K562 (cell line): ENCODE results near the gene SFXN3. TPM values are rescaled to one million over a fixed set of nuclear protein-coding genes. Genes with fewer than 3 reads are reported as not detected.

Source experiments
- CBFB ChIP-seq: sonication (generic); formaldehyde crosslinking; IDR thresholded peaks from 2 replicates; pipeline ENCODE4 v1.4.0; 2020; ENCODE audit warnings: mild to moderate bottlenecking, missing genetic modification reagents
- E2F3 ChIP-seq: fragments of 250-450 bp; sonication (Bioruptor Pico); IDR thresholded peaks from 2 replicates; pipeline ENCODE4 v1.4.0; 2020; ENCODE audit warnings: mild to moderate bottlenecking
- EGR1 ChIP-seq: fragments of 450-650 bp; conservative IDR thresholded peaks from 2 replicates; pipeline ENCODE4 v1.6.1; 2017; ENCODE audit warnings: mild to moderate bottlenecking
- ELF2 ChIP-seq: fragments of 250-450 bp; sonication (Bioruptor Pico); IDR thresholded peaks from 2 replicates; pipeline ENCODE4 v1.5.0; 2021; ENCODE audit warnings: mild to moderate bottlenecking
- GTF2F1 ChIP-seq: IDR thresholded peaks from 2 replicates; pipeline ENCODE4 v1.6.1; 2011; ENCODE audit warnings: low read depth, low read length, improper control_type of control experiment
- HDAC1 ChIP-seq, 2 experiments: fragments of 450-650 bp; IDR thresholded peaks; 2 replicates each; pipeline ENCODE4 v1.6.1; 2016 to 2017; ENCODE audit warnings: inconsistent platforms in 1 of 2, mild to moderate bottlenecking in 1 of 2, moderate library complexity in 1 of 2
- JUN ChIP-seq, 2 experiments: sonication (generic) in 1 of 2; formaldehyde crosslinking in 1 of 2; IDR thresholded peaks; 2 replicates each; pipeline versions ENCODE4 v1.6.1 to v1.8.0; 2012 to 2022; ENCODE audit warnings: borderline replicate concordance in 2 of 2, mild to moderate bottlenecking in 2 of 2, improper control_type of control experiment in 1 of 2, low read depth in 1 of 2, low read length in 1 of 2, missing genetic modification reagents in 1 of 2
- KDM1A ChIP-seq, 2 experiments: fragments of 450-650 bp; IDR thresholded peaks; 2 replicates each; pipeline ENCODE4 v1.6.1; 2016; ENCODE audit warnings: mild to moderate bottlenecking in 2 of 2
- MAFF ChIP-seq: IDR thresholded peaks from 2 replicates; pipeline ENCODE4 v1.6.1; 2012; ENCODE audit warnings: low read length, improper control_type of control experiment
- NFIX ChIP-seq: fragments of 250-450 bp; sonication (Bioruptor Pico); IDR thresholded peaks from 2 replicates; pipeline ENCODE4 v1.4.0; 2020; ENCODE audit warnings: low read depth, mild to moderate bottlenecking, moderate library complexity
- NONO ChIP-seq, 2 experiments: fragments of 200-400 bp in 1 of 2; fragments of 450-650 bp in 1 of 2; formaldehyde crosslinking in 1 of 2; IDR thresholded peaks; 2 replicates each; pipeline ENCODE4 v1.6.1; 2017; ENCODE audit warnings: low read depth in 2 of 2, mild to moderate bottlenecking in 2 of 2, moderate library complexity in 2 of 2, low read length in 1 of 2
- RBM15 ChIP-seq: fragments of 200-400 bp; formaldehyde crosslinking; IDR thresholded peaks from 2 replicates; pipeline ENCODE4 v1.6.1; 2018; ENCODE audit warnings: mild to moderate bottlenecking, low read length, moderate library complexity; ENCODE audit not compliant: insufficient read depth
- RBM17 ChIP-seq: fragments of 200-400 bp; formaldehyde crosslinking; IDR thresholded peaks from 2 replicates; pipeline ENCODE4 v1.6.1; 2017; ENCODE audit warnings: low read depth, mild to moderate bottlenecking, low read length, borderline replicate concordance
- SIRT6 ChIP-seq: IDR thresholded peaks from one replicate; pipeline ENCODE4 v1.6.1; 2012; ENCODE audit warnings: low read depth, mild to moderate bottlenecking, control low read depth, inconsistent platforms, low read length, moderate library complexity
- TRIM24 ChIP-seq, 2 experiments: fragments of 450-650 bp; IDR thresholded peaks; 2 replicates each; pipeline ENCODE4 v1.6.1; 2016
- ZNF445 ChIP-seq: fragments of 250-450 bp; sonication (Bioruptor Pico); IDR thresholded peaks from 2 replicates; pipeline ENCODE4 v1.4.0; 2020; ENCODE audit warnings: low read depth, mild to moderate bottlenecking, moderate library complexity
- ZNF512 ChIP-seq: IDR thresholded peaks from 2 replicates; pipeline ENCODE4 v1.6.1; 2016; ENCODE audit warnings: missing genetic modification characterization, missing compliant biosample characterization
- polyA plus RNA-seq, 8 experiments: library from polyadenylated mRNA; depleted of rRNA in 4 of 8; stranded (reverse) in 5 of 8; unstranded in 3 of 8; fragments of >200 nt; fragmentation: Nextera tagmentation in 2 of 8; fragmentation: Illumina TruSeq in 1 of 8; extraction: Ambion mirVana in 2 of 8; extraction: Trizol in 1 of 8; gene quantifications; 2 replicates each; pipeline versions ENCODE4 v1.2.1 to v1.2.3, GENCODE V29; 2011 to 2014; ENCODE audit warnings: inconsistent platforms in 1 of 8, missing spikeins in 1 of 8
- total RNA-seq, 7 experiments: library from RNA; depleted of rRNA in 6 of 7; stranded (reverse); fragments of >200 nt in 6 of 7; fragmentation: Illumina TruSeq in 2 of 7; extraction: Trizol in 2 of 7; gene quantifications; 2 replicates each; pipeline versions ENCODE4 v1.2.1 to v1.2.3, GENCODE V29; 2011 to 2021; ENCODE audit warnings: low replicate concordance in 1 of 7
- TF ChIP-seq, protein P1 (sequence below): sonication (generic); formaldehyde crosslinking; IDR thresholded peaks from 2 replicates; pipeline ENCODE4 v1.8.0; 2023; ENCODE audit warnings: missing genetic modification reagents, mild to moderate bottlenecking, borderline replicate concordance
- TF ChIP-seq, protein P2 (sequence below): fragments of 250-450 bp; sonication (Bioruptor Pico); IDR thresholded peaks from 2 replicates; pipeline ENCODE4 v1.5.0; 2021

The SFXN3 gene
- total and polyA plus RNA-seq, 9 of the 15 experiments (the other 6 are each of a cell fraction or from before 2014, with no cell fraction given) = 0.24 to 4.6 (median 0.86) TPM

DNA sequence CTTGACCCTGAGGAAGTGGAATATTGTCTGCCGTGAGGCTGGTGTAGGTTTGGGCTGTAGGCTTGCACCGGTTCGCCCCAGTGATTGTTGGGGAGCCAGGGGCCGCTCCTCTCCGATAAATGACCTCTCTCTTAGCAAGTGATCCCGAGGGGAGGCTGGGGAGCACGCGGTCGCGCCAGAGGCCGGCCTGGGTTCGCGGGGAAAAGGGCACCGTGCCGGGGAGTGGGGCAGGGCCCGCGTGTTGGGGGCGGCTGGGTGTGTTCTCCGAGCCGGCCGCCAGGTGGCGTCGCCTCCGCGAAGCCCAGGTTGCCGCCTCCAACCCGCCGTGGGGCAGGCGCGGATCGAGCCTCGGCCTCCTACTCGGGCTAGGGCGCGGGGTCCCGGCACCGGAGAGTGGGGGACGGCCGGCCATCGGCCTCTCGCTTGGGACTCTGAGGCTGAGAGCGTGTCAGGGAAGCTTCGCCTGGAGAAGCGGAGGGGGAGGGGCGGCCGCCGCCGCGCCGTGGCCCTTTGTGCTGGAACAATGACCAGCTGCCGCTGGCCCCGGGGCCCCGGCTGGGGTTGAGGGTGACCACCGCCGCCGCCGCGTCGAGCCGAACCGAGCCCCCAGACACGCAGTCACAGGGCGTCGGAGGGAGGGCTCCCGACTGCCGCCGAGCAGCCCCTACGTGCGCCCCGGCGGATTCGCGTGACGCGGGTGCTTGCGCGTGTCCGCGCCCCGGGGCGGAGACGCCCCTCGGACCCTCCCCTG lies 31.9 kb upstream of the SFXN3 start (continued):
- TF ChIP-seq TRIM24 (IDR thresholded peaks at IDR 0.05) (no peak), NONO (IDR thresholded peaks at IDR 0.05; ENCODE audit: low read depth in 2 of 2, low read length in 1 of 2) (peak in 1 of 2 experiments; percentile 52; a peak in 1 of 4 replicates), KDM1A (IDR thresholded peaks at IDR 0.05) (no peak), E2F3 (CRISPR knock-in tag) (0 out of 2 replicates have a peak, but pooled peaks have one; percentile 32), ZNF445 (no peak), NFIX (no peak), RBM15 (no peak), MAFF (no peak), CBFB (CRISPR knock-in tag) (no peak), JUN (IDR thresholded peaks at IDR 0.05; ENCODE audit: borderline replicate concordance, low read depth, low read length) (no peak), JUN (CRISPR knock-in tag; IDR thresholded peaks at IDR 0.05; ENCODE audit: borderline replicate concordance) (0 out of 2 replicates have a peak, but pooled peaks have one; percentile 51), EGR1 (no peak), ELF2 (CRISPR knock-in tag) (0 out of 2 replicates have a peak, but pooled peaks have one; percentile 20), SIRT6 (no peak), HDAC1 (IDR thresholded peaks at IDR 0.05) (peak in 1 of 2 experiments; percentile 25; a peak in 2 of 4 replicates), RBM17 (no peak), GTF2F1 (no peak), ZNF512 (tag) (no peak)
- TF ChIP-seq, protein P1, sequence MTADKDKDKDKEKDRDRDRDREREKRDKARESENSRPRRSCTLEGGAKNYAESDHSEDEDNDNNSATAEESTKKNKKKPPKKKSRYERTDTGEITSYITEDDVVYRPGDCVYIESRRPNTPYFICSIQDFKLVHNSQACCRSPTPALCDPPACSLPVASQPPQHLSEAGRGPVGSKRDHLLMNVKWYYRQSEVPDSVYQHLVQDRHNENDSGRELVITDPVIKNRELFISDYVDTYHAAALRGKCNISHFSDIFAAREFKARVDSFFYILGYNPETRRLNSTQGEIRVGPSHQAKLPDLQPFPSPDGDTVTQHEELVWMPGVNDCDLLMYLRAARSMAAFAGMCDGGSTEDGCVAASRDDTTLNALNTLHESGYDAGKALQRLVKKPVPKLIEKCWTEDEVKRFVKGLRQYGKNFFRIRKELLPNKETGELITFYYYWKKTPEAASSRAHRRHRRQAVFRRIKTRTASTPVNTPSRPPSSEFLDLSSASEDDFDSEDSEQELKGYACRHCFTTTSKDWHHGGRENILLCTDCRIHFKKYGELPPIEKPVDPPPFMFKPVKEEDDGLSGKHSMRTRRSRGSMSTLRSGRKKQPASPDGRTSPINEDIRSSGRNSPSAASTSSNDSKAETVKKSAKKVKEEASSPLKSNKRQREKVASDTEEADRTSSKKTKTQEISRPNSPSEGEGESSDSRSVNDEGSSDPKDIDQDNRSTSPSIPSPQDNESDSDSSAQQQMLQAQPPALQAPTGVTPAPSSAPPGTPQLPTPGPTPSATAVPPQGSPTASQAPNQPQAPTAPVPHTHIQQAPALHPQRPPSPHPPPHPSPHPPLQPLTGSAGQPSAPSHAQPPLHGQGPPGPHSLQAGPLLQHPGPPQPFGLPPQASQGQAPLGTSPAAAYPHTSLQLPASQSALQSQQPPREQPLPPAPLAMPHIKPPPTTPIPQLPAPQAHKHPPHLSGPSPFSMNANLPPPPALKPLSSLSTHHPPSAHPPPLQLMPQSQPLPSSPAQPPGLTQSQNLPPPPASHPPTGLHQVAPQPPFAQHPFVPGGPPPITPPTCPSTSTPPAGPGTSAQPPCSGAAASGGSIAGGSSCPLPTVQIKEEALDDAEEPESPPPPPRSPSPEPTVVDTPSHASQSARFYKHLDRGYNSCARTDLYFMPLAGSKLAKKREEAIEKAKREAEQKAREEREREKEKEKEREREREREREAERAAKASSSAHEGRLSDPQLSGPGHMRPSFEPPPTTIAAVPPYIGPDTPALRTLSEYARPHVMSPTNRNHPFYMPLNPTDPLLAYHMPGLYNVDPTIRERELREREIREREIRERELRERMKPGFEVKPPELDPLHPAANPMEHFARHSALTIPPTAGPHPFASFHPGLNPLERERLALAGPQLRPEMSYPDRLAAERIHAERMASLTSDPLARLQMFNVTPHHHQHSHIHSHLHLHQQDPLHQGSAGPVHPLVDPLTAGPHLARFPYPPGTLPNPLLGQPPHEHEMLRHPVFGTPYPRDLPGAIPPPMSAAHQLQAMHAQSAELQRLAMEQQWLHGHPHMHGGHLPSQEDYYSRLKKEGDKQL = no peak
- TF ChIP-seq, protein P2, sequence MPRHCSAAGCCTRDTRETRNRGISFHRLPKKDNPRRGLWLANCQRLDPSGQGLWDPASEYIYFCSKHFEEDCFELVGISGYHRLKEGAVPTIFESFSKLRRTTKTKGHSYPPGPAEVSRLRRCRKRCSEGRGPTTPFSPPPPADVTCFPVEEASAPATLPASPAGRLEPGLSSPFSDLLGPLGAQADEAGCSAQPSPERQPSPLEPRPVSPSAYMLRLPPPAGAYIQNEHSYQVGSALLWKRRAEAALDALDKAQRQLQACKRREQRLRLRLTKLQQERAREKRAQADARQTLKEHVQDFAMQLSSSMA (CRISPR knock-in tag) = no peak
